Small intestine (tissue), 7 donors: ENCODE data around the gene KCNJ15. TPM values are rescaled to one million over a fixed set of nuclear protein-coding genes. Genes with fewer than 3 reads are reported as not detected.

Source experiments
- DNase-seq, 2 donors: peaks; one replicate each; pipeline versions ENCODE4 v3.0.0 to v3.0.0-alpha.2; 2013
- FAIRE-seq: peaks from 2 replicates; lab custom pipeline; 2012; peaks lifted over from hg19 to GRCh38; lab: Jason Lieb, UNC
- H3K27ac ChIP-seq, 3 donors: one replicate each; pipeline ENCODE4 v1.5.1; 2013; ENCODE audit warnings: low read length in 2 of 3, mild to moderate bottlenecking in 2 of 3, control low read depth in 1 of 3, inconsistent platforms in 1 of 3, low read depth in 1 of 3, moderate library complexity in 1 of 3
- H3K27me3 ChIP-seq, 3 donors: one replicate each; pipeline ENCODE4 v1.6.1; 2013; ENCODE audit warnings: low read length in 3 of 3, inconsistent platforms in 1 of 3; ENCODE audit not compliant: control insufficient read depth in 3 of 3, insufficient read depth in 3 of 3
- H3K36me3 ChIP-seq, 3 donors: one replicate each; pipeline ENCODE4 v1.6.1; 2013; ENCODE audit warnings: low read length in 3 of 3, inconsistent platforms in 1 of 3, low read depth in 1 of 3, mild to moderate bottlenecking in 1 of 3, moderate library complexity in 1 of 3; ENCODE audit not compliant: control insufficient read depth in 3 of 3, insufficient read depth in 2 of 3
- H3K4me1 ChIP-seq, 3 donors: one replicate each; pipeline ENCODE4 v1.6.1; 2013; ENCODE audit warnings: low read length in 2 of 3, inconsistent platforms in 1 of 3, low read depth in 1 of 3, mild to moderate bottlenecking in 1 of 3, moderate library complexity in 1 of 3; ENCODE audit not compliant: control insufficient read depth in 3 of 3, insufficient read depth in 2 of 3
- H3K4me3 ChIP-seq, 3 donors: one replicate each; pipeline ENCODE4 v1.5.1; 2013; ENCODE audit warnings: low read length in 3 of 3, control low read depth in 1 of 3, inconsistent platforms in 1 of 3, low read depth in 1 of 3, mild to moderate bottlenecking in 1 of 3, moderate library complexity in 1 of 3
- H3K9me3 ChIP-seq, 2 donors: one replicate each; pipeline ENCODE4 v1.6.1; 2013; ENCODE audit warnings: low read depth in 1 of 2, low read length in 1 of 2; ENCODE audit not compliant: control insufficient read depth in 2 of 2, insufficient read depth in 1 of 2
- WGBS, 3 donors: extraction: QIAGEN DNeasy Blood & Tissue Kit; methylation state at CpG; one replicate each; pipeline ENCODE4 v1.1.7; 2013; 5-methylcytosine and 5-hydroxymethylcytosine counted together
- polyA plus RNA-seq, 4 donors: library from polyadenylated mRNA; stranded (reverse) in 3 of 4; unstranded in 1 of 4; fragments of 200-250 nt in 3 of 4; fragments of 120-200 nt in 1 of 4; gene quantifications; one replicate each; pipeline versions ENCODE4 v1.2.1 to v1.2.3, GENCODE V29; 2013
- donor health status: healthy with polysubstance abuse.
- donor health status: control.
- donor health status: control.
- donor health status: Bipolar disorder and iron deficiency.
- donor health status: healthy.

KCNJ15 gene
- polyA plus RNA-seq, 4 donors = 0.06 to 1.1 (median 0.17) TPM

DNA sequence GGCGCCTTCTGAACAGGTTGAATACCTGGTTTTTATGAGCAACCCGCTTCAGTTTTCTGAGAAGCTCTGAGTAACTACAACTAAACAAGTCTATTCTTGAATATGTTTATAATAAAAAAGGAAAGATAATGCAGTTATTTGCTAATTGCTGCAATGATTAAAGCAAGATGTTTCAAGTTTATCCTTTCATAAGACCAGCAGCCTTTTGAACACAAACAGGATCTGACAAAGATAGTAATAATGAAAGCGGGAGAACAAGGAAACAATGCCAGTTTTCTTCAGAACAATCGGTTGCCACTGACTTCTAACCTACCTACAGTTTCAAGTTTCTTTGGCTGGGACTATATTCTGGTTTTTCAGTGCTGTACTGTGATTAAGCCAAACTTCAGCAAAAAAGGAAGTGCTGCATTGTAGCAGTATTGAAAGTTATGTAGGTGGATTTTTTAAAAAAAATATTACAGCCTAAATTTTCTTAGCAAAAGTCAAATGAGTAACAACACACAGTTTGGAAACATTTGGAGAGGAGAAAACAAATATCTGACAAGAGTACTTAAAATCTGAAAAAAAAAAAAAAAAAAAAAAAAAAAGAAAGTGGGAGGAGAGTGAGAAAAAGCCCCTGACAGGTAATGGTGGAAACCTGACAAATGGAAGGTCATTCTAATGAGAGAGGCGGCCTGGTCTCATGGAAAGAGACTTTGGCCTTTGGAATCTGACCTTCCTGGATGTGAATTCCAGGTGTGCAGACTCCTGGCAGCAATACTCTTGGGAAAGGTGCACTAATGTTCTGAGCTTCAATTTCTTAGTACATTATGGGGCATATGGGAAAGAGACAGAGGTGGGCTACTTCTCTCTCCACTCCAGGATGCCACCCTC is 11.4 kb downstream of the KCNJ15 start:
- Histone ChIP-seq H3K4me1 (no peaks in the 10 kb centered on the region), H3K9me3 (no peaks in the 10 kb centered on the region), H3K4me3 (no peak overlapping the region), H3K27me3 (no peaks in the 10 kb centered on the region), H3K27ac (no peak overlapping the region), H3K36me3 (no peaks in the 10 kb centered on the region)
- FAIRE-seq (no peak), DNase-seq (peak; percentile 47 to 57)
- 53 to 65% (median 57%) methylated on average over 5 of the region's 5 CpGs for WGBS, 3 donors

DNA sequence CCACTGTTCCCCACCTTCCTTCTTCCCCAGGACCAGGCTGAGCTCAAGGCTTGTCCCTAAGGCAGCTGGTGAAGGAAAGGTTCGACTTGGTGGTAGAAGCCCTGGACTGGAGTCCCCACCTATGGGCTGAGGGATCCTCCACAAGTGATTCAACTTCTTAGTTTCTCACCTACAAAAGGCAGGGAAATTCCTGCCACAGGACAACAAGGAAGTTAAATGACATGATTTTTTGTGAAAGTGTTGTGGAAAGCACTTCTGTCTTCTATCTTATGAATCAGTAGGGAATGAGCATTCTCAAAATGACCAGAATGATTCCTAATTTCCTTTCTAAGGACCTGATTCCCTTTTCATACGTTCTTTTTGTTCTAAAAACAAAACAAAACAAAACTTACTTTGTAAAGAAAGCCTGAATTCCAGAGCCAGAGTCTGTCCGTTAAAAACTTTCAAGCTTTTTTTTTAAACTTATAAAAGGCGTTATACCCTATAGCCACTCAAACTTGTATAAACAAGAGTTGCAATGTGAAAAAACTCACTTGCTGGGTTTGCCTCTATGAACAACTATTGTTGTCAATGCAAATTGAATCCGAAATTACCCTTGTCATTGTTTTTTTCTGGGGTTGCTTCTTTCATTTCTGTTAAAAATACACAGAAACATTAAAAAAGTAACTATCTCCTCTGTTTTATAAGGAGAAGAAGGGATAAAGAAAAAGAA is 12.2 kb downstream of the KCNJ15 start:
- no peak for FAIRE-seq
- 60 to 73% (median 67%) methylated on average over 5 of the region's 5 CpGs for WGBS, 3 donors
- Histone ChIP-seq H3K4me3 (no peak overlapping the region), H3K27me3 (no peaks in the 10 kb centered on the region), H3K36me3 (no peaks in the 10 kb centered on the region), H3K27ac (no peak overlapping the region), H3K4me1 (no peaks in the 10 kb centered on the region), H3K9me3 (no peaks in the 10 kb centered on the region)
- DNase-seq = peak in 1 of 2 donors; percentile 4

- no peaks in the 10 kb centered on the region for H3K4me1 ChIP-seq
- no peaks in the 10 kb centered on the region for H3K36me3 ChIP-seq
- H3K27me3 ChIP-seq = no peaks in the 10 kb centered on the region
- H3K9me3 ChIP-seq = no peaks in the 10 kb centered on the region
- DNase-seq = no peak
- H3K27ac ChIP-seq = no peak overlapping the region
- no peak for FAIRE-seq
- no peak overlapping the region for H3K4me3 ChIP-seq
- 29 to 39% (median 35%) methylated on average over 2 of the region's 2 CpGs for WGBS, 3 donors
Measured at GRCh38 chr21:38269576-38269936, 12.8 kb downstream of the KCNJ15 start.

DNA sequence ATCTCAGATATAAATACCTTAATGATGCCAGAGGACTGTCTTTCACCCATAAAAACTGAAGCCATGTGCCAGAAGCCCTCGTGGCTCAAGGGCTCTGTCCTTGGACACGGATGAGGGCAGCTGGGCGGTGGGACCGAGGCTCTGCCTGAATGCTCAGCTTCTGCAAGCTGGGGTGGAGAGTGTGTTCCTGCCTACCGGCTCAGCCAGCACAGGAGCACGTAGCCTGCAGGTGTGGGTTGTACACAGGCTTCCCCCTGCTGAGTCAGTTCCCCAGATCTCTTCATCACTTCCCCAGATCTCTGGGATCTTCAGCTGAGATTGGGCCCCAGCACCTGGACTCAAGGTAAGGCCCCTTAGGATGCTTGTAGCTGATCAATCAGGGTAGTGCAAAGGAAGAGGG is 15.4 kb downstream of the KCNJ15 start:
- no peaks in the 10 kb centered on the region for H3K4me1 ChIP-seq
- DNase-seq (no peak), FAIRE-seq (no peak)
- no peak overlapping the region for H3K4me3 ChIP-seq
- no peak overlapping the region for H3K27ac ChIP-seq
- H3K36me3 ChIP-seq = no peaks in the 10 kb centered on the region
- H3K9me3 ChIP-seq = no peaks in the 10 kb centered on the region
- WGBS, 3 donors = 68 to 80% (median 75%) methylated on average over 6 of the region's 6 CpGs
- H3K27me3 ChIP-seq = no peaks in the 10 kb centered on the region

- DNase-seq = no peak
- Histone ChIP-seq H3K27me3 (no peaks in the 10 kb centered on the region), H3K4me1 (no peaks in the 10 kb centered on the region), H3K9me3 (no peaks in the 10 kb centered on the region), H3K4me3 (no peak overlapping the region), H3K36me3 (no peaks in the 10 kb centered on the region), H3K27ac (no peak overlapping the region)
- 67 to 73% (median 70%) methylated on average over 8 of the region's 8 CpGs for WGBS, 3 donors
- no peak for FAIRE-seq
Measured at GRCh38 chr21:38273745-38274542, 17.2 kb downstream of the KCNJ15 start.

DNA sequence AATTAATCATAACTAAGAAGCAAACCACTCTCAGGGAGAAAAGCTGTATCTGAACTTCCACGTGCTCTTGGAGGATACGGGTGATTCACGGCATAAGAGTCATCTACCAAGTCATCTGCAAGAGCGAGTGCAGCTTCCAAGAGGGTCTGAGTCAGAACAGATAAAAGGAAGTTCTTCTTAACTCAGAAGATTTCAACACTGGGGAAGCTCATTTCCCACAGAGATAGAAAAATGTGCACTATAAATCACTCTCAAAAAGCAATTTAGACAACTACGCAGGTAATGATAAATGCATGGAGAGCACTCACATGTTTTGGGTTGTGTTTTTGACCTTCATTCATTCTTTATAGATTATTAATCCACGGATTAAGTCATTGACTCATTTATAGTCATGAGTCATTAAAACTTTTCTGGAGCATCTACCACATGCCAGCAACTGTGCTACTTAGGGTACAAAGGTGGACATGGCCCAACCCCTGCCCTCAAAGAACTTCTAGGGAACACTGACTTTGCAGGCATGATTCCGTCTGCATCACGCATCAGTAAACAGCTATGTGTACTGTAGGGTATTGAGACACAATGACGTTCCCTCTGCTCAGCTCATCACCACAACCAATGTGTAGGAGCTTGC is 20.8 kb downstream of the KCNJ15 start:
- no peaks in the 10 kb centered on the region for H3K9me3 ChIP-seq
- H3K4me3 ChIP-seq = no peak overlapping the region
- no peaks in the 10 kb centered on the region for H3K27me3 ChIP-seq
- H3K27ac ChIP-seq = no peak overlapping the region
- H3K4me1 ChIP-seq = no peaks in the 10 kb centered on the region
- FAIRE-seq (no peak), DNase-seq (no peak)
- WGBS, 3 donors = 62 to 68% (median 68%) methylated on average over 9 of the region's 9 CpGs
- no peaks in the 10 kb centered on the region for H3K36me3 ChIP-seq

GRCh38 chr21:38280454-38280853 is 23.7 kb downstream of the KCNJ15 start:
- no peaks in the 10 kb centered on the region for H3K36me3 ChIP-seq
- no peaks in the 10 kb centered on the region for H3K27me3 ChIP-seq
- no peaks in the 10 kb centered on the region for H3K9me3 ChIP-seq
- 77 to 84% (median 80%) methylated on average over 5 of the region's 5 CpGs for WGBS, 3 donors
- no peak overlapping the region for H3K27ac ChIP-seq
- no peak overlapping the region for H3K4me3 ChIP-seq
- no peak for FAIRE-seq
- DNase-seq = no peak
- H3K4me1 ChIP-seq = no peaks in the 10 kb centered on the region

DNA sequence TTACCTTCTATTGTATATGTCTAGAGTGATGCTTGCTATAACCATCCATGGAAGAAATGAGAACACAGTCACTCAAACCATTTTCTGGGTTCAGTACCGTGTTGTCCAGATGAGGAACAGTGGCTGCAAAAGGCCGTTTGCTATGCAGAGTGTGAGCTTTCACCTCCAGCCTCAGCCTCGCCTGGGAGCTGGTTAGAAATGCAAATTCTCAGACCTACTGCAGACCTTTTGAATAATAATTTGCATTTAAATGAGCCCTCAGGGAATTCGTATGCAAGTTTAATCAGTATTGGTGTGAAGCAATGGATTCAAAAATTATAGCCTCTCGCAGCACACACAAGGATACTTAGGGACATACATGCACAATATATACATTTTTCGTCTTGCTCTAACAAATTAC is 24.1 kb downstream of the KCNJ15 start:
- no peak for FAIRE-seq
- WGBS, 3 donors = 42 to 51% (median 43%) methylated on average over 6 of the region's 6 CpGs

More for the DNA sequence above, 24.1 kb downstream of the KCNJ15 start:
- Histone ChIP-seq H3K4me3 (no peak overlapping the region), H3K27ac (no peak overlapping the region), H3K4me1 (no peaks in the 10 kb centered on the region), H3K9me3 (no peaks in the 10 kb centered on the region), H3K36me3 (no peaks in the 10 kb centered on the region), H3K27me3 (no peaks in the 10 kb centered on the region)
- no peak for DNase-seq
